ENCODE results near the gene NR3C2.
A peak's percentile ranks its signal among the peaks of the same experiment; 100 is the strongest.

NR3C2 gene

GRCh38 chr4:148312956-148313490, 129.2 kb downstream of the NR3C2 start:
- DNase-seq (ENCODE audit: low spot score): no peak

GRCh38 chr4:148311526-148311925, 130.7 kb downstream of the NR3C2 start:
- no peak for DNase-seq (ENCODE audit: low spot score)

- DNase-seq (ENCODE audit: low spot score): no peak
Observed at GRCh38 chr4:148310756-148311155, 131.5 kb downstream of the NR3C2 start.

GRCh38 chr4:148305751-148306150, 136.5 kb downstream of the NR3C2 start:
- DNase-seq (ENCODE audit: low spot score): no peak

- DNase-seq (ENCODE audit: low spot score): no peak
Observed at GRCh38 chr4:148302416-148302815, 139.8 kb downstream of the NR3C2 start.

- no peak for DNase-seq (ENCODE audit: low spot score)
Observed at GRCh38 chr4:148300877-148301276, 141.3 kb downstream of the NR3C2 start.

GRCh38 chr4:148299337-148299736, 142.9 kb downstream of the NR3C2 start:
- no peak for DNase-seq (ENCODE audit: low spot score)

- no peak for DNase-seq (ENCODE audit: low spot score)
Observed at GRCh38 chr4:148296498-148296897, 145.7 kb downstream of the NR3C2 start.

GRCh38 chr4:148295642-148296041, 146.6 kb downstream of the NR3C2 start:
- DNase-seq (ENCODE audit: low spot score): no peak

- DNase-seq (ENCODE audit: low spot score): no peak
Observed at GRCh38 chr4:148293571-148293970, 148.6 kb downstream of the NR3C2 start.

- no peak for DNase-seq (ENCODE audit: low spot score)
Observed at GRCh38 chr4:148292686-148293085, 149.5 kb downstream of the NR3C2 start.

- DNase-seq (ENCODE audit: low spot score): no peak
Observed at GRCh38 chr4:148289740-148290139, 152.5 kb downstream of the NR3C2 start.

GRCh38 chr4:148288448-148288847, 153.8 kb downstream of the NR3C2 start:
- DNase-seq (ENCODE audit: low spot score): peak; percentile 62

GRCh38 chr4:148287111-148287510, 155.1 kb downstream of the NR3C2 start:
- no peak for DNase-seq (ENCODE audit: low spot score)

- DNase-seq (ENCODE audit: low spot score): no peak
Observed at GRCh38 chr4:148286012-148286411, 156.2 kb downstream of the NR3C2 start.

GRCh38 chr4:148283665-148284064, 158.5 kb downstream of the NR3C2 start:
- DNase-seq (ENCODE audit: low spot score): no peak

- no peak for DNase-seq (ENCODE audit: low spot score)
Observed at GRCh38 chr4:148278310-148278709, 163.9 kb downstream of the NR3C2 start.

- DNase-seq (ENCODE audit: low spot score): no peak
Observed at GRCh38 chr4:148275266-148275665, 166.9 kb downstream of the NR3C2 start.

- DNase-seq (ENCODE audit: low spot score): peak; percentile 55
Observed at GRCh38 chr4:148273501-148273986, 168.7 kb downstream of the NR3C2 start.

- DNase-seq (ENCODE audit: low spot score): no peak
Observed at GRCh38 chr4:148271166-148271565, 171.0 kb downstream of the NR3C2 start.

- no peak for DNase-seq (ENCODE audit: low spot score)
Observed at GRCh38 chr4:148270630-148271029, 171.6 kb downstream of the NR3C2 start.

GRCh38 chr4:148268835-148269234, 173.4 kb downstream of the NR3C2 start:
- no peak for DNase-seq (ENCODE audit: low spot score)

GRCh38 chr4:148266921-148267320, 175.3 kb downstream of the NR3C2 start:
- no peak for DNase-seq (ENCODE audit: low spot score)

GRCh38 chr4:148266240-148266639, 176.0 kb downstream of the NR3C2 start:
- DNase-seq (ENCODE audit: low spot score): no peak

GRCh38 chr4:148265627-148266026, 176.6 kb downstream of the NR3C2 start:
- DNase-seq (ENCODE audit: low spot score): no peak

All from cerebellar cortex (tissue), 1 donor.